ENCODE measurements around the gene TMEM184B. TPM values are rescaled to one million over a fixed set of nuclear protein-coding genes. Genes with fewer than 3 reads are reported as not detected.

Gene TMEM184B
- total and polyA plus RNA-seq, 7 experiments from 2014 or later, result 9.0 to 41.3 (median 34.8) TPM

GRCh38 chr22:38193580-38193979, 79.2 kb downstream of the TMEM184B start:
- peaks cover 0 to 3% (median 0%) of the 10 kb centered on the region in 11 donors for H3K9me3 Mint-ChIP-seq
- no peaks in the 10 kb centered on the region for H3K9me3 ChIP-seq (ENCODE audit: control insufficient read depth in 2 of 3, low read length in 3 of 3)
- no peaks in the 10 kb centered on the region for H3K4me1 ChIP-seq (ENCODE audit: control insufficient read depth in 2 of 2, insufficient read depth in 2 of 2, low read length in 2 of 2)
- ChIA-PET POLR2A (interaction anchor here (0.6 kb wide), 1 partner anchor 1638 kb away, joined by 3 read pairs; no protein-coding TSS in a partner anchor), CTCF (interaction anchor here (0.7 kb wide), 1 partner anchor 14 kb away, joined by 3 read pairs; no protein-coding TSS in a partner anchor)
- H3K27ac ChIP-seq (ENCODE audit: low read depth, low read length), result no peak overlapping the region
- H3K27me3 Mint-ChIP-seq, result peaks cover 0 to 16% (median 0%) of the 10 kb centered on the region in 5 donors
- no peak overlapping the region for H3K27ac Mint-ChIP-seq
- H3K4me3 Mint-ChIP-seq, result no peak overlapping the region
- DNase-seq (no peak), ATAC-seq (peak; percentile 65)
- H3K36me3 ChIP-seq (ENCODE audit: control insufficient read depth in 2 of 3, insufficient read depth in 3 of 3, low read length in 3 of 3), result no peaks in the 10 kb centered on the region
- H3K36me3 Mint-ChIP-seq, result no peaks in the 10 kb centered on the region
- no peaks in the 10 kb centered on the region for H3K27me3 ChIP-seq (ENCODE audit: control insufficient read depth in 2 of 2, insufficient read depth in 2 of 2, low read length in 2 of 2)
- intact Hi-C loops (cut with micrococcal nuclease), result no loop called here
- H3K4me1 Mint-ChIP-seq, result peaks cover 0 to 14% (median 0%) of the 10 kb centered on the region in 7 donors
- no peak overlapping the region for H3K4me3 ChIP-seq (ENCODE audit: low read length)

- intact Hi-C loops (cut with micrococcal nuclease), result no loop called here
- no peak for ATAC-seq
- Histone ChIP-seq H3K4me1 (ENCODE audit: control insufficient read depth in 2 of 2, insufficient read depth in 2 of 2, low read length in 2 of 2) (no peaks in the 10 kb centered on the region), H3K27me3 (ENCODE audit: control insufficient read depth in 2 of 2, insufficient read depth in 2 of 2, low read length in 2 of 2) (no peaks in the 10 kb centered on the region), H3K27ac (ENCODE audit: low read depth, low read length) (no peak overlapping the region), H3K4me3 (ENCODE audit: low read length) (no peak overlapping the region), H3K36me3 (ENCODE audit: control insufficient read depth in 2 of 3, insufficient read depth in 3 of 3, low read length in 3 of 3) (no peaks in the 10 kb centered on the region), H3K9me3 (ENCODE audit: control insufficient read depth in 2 of 3, low read length in 3 of 3) (no peaks in the 10 kb centered on the region)
- H3K27ac Mint-ChIP-seq, result peak overlapping the region in 2 of 9 donors; percentile 45 to 60
- ChIA-PET CTCF (no interaction called here), POLR2A (interaction anchor here (1.5 kb wide), 1 partner anchor 16 kb away, joined by 3 read pairs; no protein-coding TSS in a partner anchor)
- no peaks in the 10 kb centered on the region for H3K36me3 Mint-ChIP-seq
- DNase-seq, result no peak
- H3K27me3 Mint-ChIP-seq, result peaks cover 0 to 18% (median 0%) of the 10 kb centered on the region in 5 donors
- H3K4me3 Mint-ChIP-seq, result no peak overlapping the region
- peaks cover 0 to 3% (median 0%) of the 10 kb centered on the region in 11 donors for H3K9me3 Mint-ChIP-seq
- peaks cover 0 to 14% (median 0%) of the 10 kb centered on the region in 7 donors for H3K4me1 Mint-ChIP-seq
Observed at GRCh38 chr22:38192475-38192863, 80.3 kb downstream of the TMEM184B start.

DNA sequence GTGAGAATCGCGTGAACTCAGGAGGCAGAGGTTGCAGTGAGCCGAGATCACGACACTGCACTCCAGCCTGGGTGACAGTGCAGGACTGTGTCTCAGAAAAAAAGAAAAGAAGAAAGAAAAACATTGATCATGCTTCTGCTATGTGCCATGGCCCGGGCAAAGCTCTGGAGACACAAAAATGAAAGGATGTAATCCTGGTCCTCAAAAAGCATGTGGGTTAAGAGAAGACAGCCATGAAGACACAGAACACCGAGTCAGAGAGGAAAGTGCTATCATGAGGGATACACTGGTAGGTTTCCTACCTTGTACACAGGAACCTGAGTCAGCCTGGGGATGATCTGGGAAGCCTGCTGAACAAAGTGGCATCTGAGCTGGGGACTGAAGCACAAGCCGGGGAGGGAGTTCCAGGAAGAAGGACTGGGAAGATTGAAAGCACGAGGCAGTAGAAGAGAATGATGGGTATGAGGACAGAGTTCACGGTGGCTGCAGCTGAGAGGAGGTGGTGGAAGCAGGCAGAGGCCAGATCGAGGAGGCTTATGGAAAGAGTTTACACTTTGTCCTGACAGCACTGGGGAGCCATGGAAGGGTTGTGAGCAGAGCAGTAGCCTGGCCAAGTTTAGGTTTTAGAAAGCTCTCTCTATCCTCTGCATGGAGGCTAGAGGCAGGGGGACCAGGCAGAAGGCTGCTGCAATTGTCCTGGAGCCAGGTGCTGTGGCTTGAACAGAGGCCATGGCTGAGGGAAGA, 80.9 kb downstream of the TMEM184B start:
- no peaks in the 10 kb centered on the region for H3K27me3 ChIP-seq (ENCODE audit: control insufficient read depth in 2 of 2, insufficient read depth in 2 of 2, low read length in 2 of 2)
- no peaks in the 10 kb centered on the region for H3K9me3 ChIP-seq (ENCODE audit: control insufficient read depth in 2 of 3, low read length in 3 of 3)
- POLR2A ChIA-PET, result interaction anchor here (0.5 to 1.5 kb wide), 2 partner anchors 9 to 16 kb away, joined by 3 to 4 read pairs; no protein-coding TSS in a partner anchor
- H3K4me3 Mint-ChIP-seq, result no peak overlapping the region
- H3K27ac Mint-ChIP-seq, result peak overlapping the region in 1 of 9 donors; percentile 45
- H3K27me3 Mint-ChIP-seq, result peaks cover 0 to 20% (median 0%) of the 10 kb centered on the region in 5 donors
- no peaks in the 10 kb centered on the region for H3K36me3 ChIP-seq (ENCODE audit: control insufficient read depth in 2 of 3, insufficient read depth in 3 of 3, low read length in 3 of 3)
- no peak overlapping the region for H3K27ac ChIP-seq (ENCODE audit: low read depth, low read length)
- CTCF ChIA-PET, result no interaction called here
- peaks cover 0 to 14% (median 0%) of the 10 kb centered on the region in 7 donors for H3K4me1 Mint-ChIP-seq
- no peak overlapping the region for H3K4me3 ChIP-seq (ENCODE audit: low read length)
- DNase-seq (no peak), ATAC-seq (no peak)
- intact Hi-C loops (cut with micrococcal nuclease), result no loop called here
- no peaks in the 10 kb centered on the region for H3K4me1 ChIP-seq (ENCODE audit: control insufficient read depth in 2 of 2, insufficient read depth in 2 of 2, low read length in 2 of 2)
- H3K36me3 Mint-ChIP-seq, result no peaks in the 10 kb centered on the region
- peaks cover 0 to 3% (median 0%) of the 10 kb centered on the region in 11 donors for H3K9me3 Mint-ChIP-seq

DNA sequence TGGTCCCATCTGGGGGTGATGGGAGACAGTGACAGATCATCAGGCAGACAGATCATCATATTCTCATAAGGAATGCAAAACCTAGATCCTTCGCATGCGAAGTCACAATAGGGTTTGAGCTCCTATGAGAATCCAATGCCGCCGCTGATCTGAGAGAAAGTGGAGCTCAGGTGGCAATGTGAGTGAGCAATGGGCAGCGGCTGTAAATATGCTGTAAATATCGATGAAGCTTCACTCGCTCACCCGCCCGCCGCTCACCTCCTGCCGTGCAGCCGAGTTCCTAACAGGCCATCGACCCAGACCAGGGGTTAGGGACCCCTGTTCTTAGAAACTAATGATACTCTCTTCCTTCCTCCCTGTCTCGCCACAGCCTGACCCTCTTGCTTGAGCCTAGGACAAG, 81.8 kb downstream of the TMEM184B start:
- CTCF ChIA-PET, result interaction anchor here (1.2 kb wide), 1 partner anchor 39 kb away, joined by 4 read pairs; no protein-coding TSS in a partner anchor

GRCh38 chr22:38190581-38190980, 82.2 kb downstream of the TMEM184B start:
- POLR2A ChIA-PET, result interaction anchor here (1.7 kb wide), 1 partner anchor 11 kb away, joined by 7 read pairs; the partner anchor contains the start of gene MAFF

More for the DNA sequence above, 81.8 kb downstream of the TMEM184B start:
- no peaks in the 10 kb centered on the region for H3K36me3 Mint-ChIP-seq
- H3K27me3 Mint-ChIP-seq, result peaks cover 0 to 26% (median 0%) of the 10 kb centered on the region in 5 donors
- no peak overlapping the region for H3K27ac Mint-ChIP-seq
- POLR2A ChIA-PET, result interaction anchor here (1.5 to 1.7 kb wide), 2 partner anchors 10 to 15 kb away, joined by 3 to 7 read pairs; partner anchors contain the start of gene MAFF
- H3K4me3 Mint-ChIP-seq, result no peak overlapping the region
- peaks cover 0 to 14% (median 0%) of the 10 kb centered on the region in 7 donors for H3K4me1 Mint-ChIP-seq
- DNase-seq (no peak), ATAC-seq (no peak)
- Histone ChIP-seq H3K9me3 (ENCODE audit: control insufficient read depth in 2 of 3, low read length in 3 of 3) (no peaks in the 10 kb centered on the region), H3K4me3 (ENCODE audit: low read length) (no peak overlapping the region), H3K36me3 (ENCODE audit: control insufficient read depth in 2 of 3, insufficient read depth in 3 of 3, low read length in 3 of 3) (no peaks in the 10 kb centered on the region), H3K4me1 (ENCODE audit: control insufficient read depth in 2 of 2, insufficient read depth in 2 of 2, low read length in 2 of 2) (no peaks in the 10 kb centered on the region), H3K27ac (ENCODE audit: low read depth, low read length) (no peak overlapping the region), H3K27me3 (ENCODE audit: control insufficient read depth in 2 of 2, insufficient read depth in 2 of 2, low read length in 2 of 2) (no peaks in the 10 kb centered on the region)
- peaks cover 0 to 4% (median 0%) of the 10 kb centered on the region in 11 donors for H3K9me3 Mint-ChIP-seq
- intact Hi-C loops (cut with micrococcal nuclease), result no loop called here

GRCh38 chr22:38189104-38189503, 83.7 kb downstream of the TMEM184B start:
- H3K27me3 Mint-ChIP-seq, result peaks cover 0 to 33% (median 0%) of the 10 kb centered on the region in 5 donors
- Histone ChIP-seq H3K27me3 (ENCODE audit: control insufficient read depth in 2 of 2, insufficient read depth in 2 of 2, low read length in 2 of 2) (no peaks in the 10 kb centered on the region), H3K9me3 (ENCODE audit: control insufficient read depth in 2 of 3, low read length in 3 of 3) (no peaks in the 10 kb centered on the region), H3K4me3 (ENCODE audit: low read length) (no peak overlapping the region), H3K36me3 (ENCODE audit: control insufficient read depth in 2 of 3, insufficient read depth in 3 of 3, low read length in 3 of 3) (no peaks in the 10 kb centered on the region), H3K4me1 (ENCODE audit: control insufficient read depth in 2 of 2, insufficient read depth in 2 of 2, low read length in 2 of 2) (no peaks in the 10 kb centered on the region), H3K27ac (ENCODE audit: low read depth, low read length) (no peak overlapping the region)
- peaks cover 0 to 4% (median 0%) of the 10 kb centered on the region in 11 donors for H3K9me3 Mint-ChIP-seq
- no peak overlapping the region for H3K27ac Mint-ChIP-seq
- intact Hi-C loops (cut with micrococcal nuclease), result loop anchor here in 1 of 2 donors (10.0 kb wide), 1 partner anchor 384 kb away; the partner anchor contains the start of gene GCAT
- POLR2A ChIA-PET, result no interaction called here
- CTCF ChIA-PET, result no interaction called here
- H3K36me3 Mint-ChIP-seq, result no peaks in the 10 kb centered on the region
- H3K4me3 Mint-ChIP-seq, result no peak overlapping the region
- no peak for DNase-seq
- ATAC-seq, result no peak
- H3K4me1 Mint-ChIP-seq, result peaks cover 0 to 6% (median 0%) of the 10 kb centered on the region in 7 donors

More at GRCh38 chr22:38190581-38190980, 82.2 kb downstream of the TMEM184B start:
- Histone ChIP-seq H3K4me3 (ENCODE audit: low read length) (no peak overlapping the region), H3K9me3 (ENCODE audit: control insufficient read depth in 2 of 3, low read length in 3 of 3) (no peaks in the 10 kb centered on the region), H3K36me3 (ENCODE audit: control insufficient read depth in 2 of 3, insufficient read depth in 3 of 3, low read length in 3 of 3) (no peaks in the 10 kb centered on the region), H3K27me3 (ENCODE audit: control insufficient read depth in 2 of 2, insufficient read depth in 2 of 2, low read length in 2 of 2) (no peaks in the 10 kb centered on the region), H3K4me1 (ENCODE audit: control insufficient read depth in 2 of 2, insufficient read depth in 2 of 2, low read length in 2 of 2) (no peaks in the 10 kb centered on the region), H3K27ac (ENCODE audit: low read depth, low read length) (no peak overlapping the region)
- Mint-ChIP-seq H3K4me1 (peaks cover 0 to 14% (median 0%) of the 10 kb centered on the region in 7 donors), H3K27me3 (peaks cover 0 to 26% (median 0%) of the 10 kb centered on the region in 5 donors), H3K27ac (no peak overlapping the region), H3K9me3 (peaks cover 0 to 4% (median 0%) of the 10 kb centered on the region in 11 donors), H3K36me3 (no peaks in the 10 kb centered on the region), H3K4me3 (no peak overlapping the region)
- CTCF ChIA-PET, result interaction anchor here (1.2 kb wide), 1 partner anchor 39 kb away, joined by 4 read pairs; no protein-coding TSS in a partner anchor
- intact Hi-C loops (cut with micrococcal nuclease), result no loop called here
- ATAC-seq (no peak), DNase-seq (no peak)

All from naive thymus-derived CD4-positive, alpha-beta T cell (primary cell).